ENCODE measurements around the gene DUSP14.

DNA sequence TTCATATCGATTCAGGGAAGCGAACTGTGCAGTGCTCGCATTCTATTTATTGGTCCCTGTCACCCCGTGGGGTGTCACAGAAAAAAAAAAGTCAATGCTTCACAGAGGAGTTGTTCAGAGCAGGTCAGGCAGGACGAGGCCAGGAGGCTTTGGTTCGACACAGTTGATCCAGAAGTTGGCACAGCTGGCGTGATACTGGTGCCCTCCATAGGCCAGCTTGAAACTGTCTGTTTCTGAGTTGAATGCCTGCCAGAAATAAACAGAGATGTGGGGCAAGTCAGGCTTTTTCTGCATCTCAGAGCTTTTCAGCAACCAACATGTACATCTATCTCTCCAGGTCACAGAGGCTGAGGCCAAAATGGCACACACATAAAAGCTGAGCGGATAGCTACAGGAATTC, 29.1 kb downstream of the DUSP14 start:
- TF ChIP-seq, protein P1, sequence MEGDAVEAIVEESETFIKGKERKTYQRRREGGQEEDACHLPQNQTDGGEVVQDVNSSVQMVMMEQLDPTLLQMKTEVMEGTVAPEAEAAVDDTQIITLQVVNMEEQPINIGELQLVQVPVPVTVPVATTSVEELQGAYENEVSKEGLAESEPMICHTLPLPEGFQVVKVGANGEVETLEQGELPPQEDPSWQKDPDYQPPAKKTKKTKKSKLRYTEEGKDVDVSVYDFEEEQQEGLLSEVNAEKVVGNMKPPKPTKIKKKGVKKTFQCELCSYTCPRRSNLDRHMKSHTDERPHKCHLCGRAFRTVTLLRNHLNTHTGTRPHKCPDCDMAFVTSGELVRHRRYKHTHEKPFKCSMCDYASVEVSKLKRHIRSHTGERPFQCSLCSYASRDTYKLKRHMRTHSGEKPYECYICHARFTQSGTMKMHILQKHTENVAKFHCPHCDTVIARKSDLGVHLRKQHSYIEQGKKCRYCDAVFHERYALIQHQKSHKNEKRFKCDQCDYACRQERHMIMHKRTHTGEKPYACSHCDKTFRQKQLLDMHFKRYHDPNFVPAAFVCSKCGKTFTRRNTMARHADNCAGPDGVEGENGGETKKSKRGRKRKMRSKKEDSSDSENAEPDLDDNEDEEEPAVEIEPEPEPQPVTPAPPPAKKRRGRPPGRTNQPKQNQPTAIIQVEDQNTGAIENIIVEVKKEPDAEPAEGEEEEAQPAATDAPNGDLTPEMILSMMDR (IDR thresholded peaks at IDR 0.05; ENCODE audit: borderline replicate concordance, extremely low read depth, low read length, poor library complexity, severe bottlenecking), result no peak
- TF ChIP-seq EZH2 (IDR thresholded peaks at IDR 0.05; ENCODE audit: borderline replicate concordance, low read depth, low read length, severe bottlenecking), result no peak

Measured in DND-41 (cell line).